Naive thymus-derived CD8-positive, alpha-beta T cell (primary cell): ENCODE data around the gene OR11A1. TPM values are rescaled to one million over a fixed set of nuclear protein-coding genes. Genes with fewer than 3 reads are reported as not detected.
A peak's percentile ranks its signal among the peaks of the same experiment; 100 is the strongest.

ENCODE experiments used
- ATAC-seq, 2 donors: fragments of 150-1000 bp; cut with Tn5 transposase in 1 of 2; sonication (Bioruptor Pico), chemical (Tn5 transposase) in 1 of 2; 1 replicate in 1 of 2; 2 replicates in 1 of 2; pipeline ENCODE4 v1.10.0; 2021; ENCODE audit warnings: mild to moderate bottlenecking in 2 of 2, moderate library complexity in 2 of 2
- POLR2A ChIA-PET: fragments of 350-600 bp; sonication (Branson Sonifier 250); formaldehyde crosslinking; loops from one replicate; lab custom pipeline; 2021; ENCODE audit warnings: antibody characterized with exemption; lab: Charles Lee
- DNase-seq, 10 donors: peaks; one replicate each; pipeline versions ENCODE4 v3.0.0 to v3.0.0-alpha.2; 2020 to 2022
- H3K27ac Mint-ChIP-seq, 10 donors: one replicate each; pipeline ENCODE4 v1.8.0; 2020 to 2022; ENCODE audit warnings: mild to moderate bottlenecking in 10 of 10, mixed read lengths in 10 of 10, moderate library complexity in 4 of 10, inconsistent platforms in 1 of 10
- H3K27me3 Mint-ChIP-seq, 5 donors: one replicate each; pipeline ENCODE4 v1.8.0; 2021 to 2022; ENCODE audit warnings: mixed read lengths in 5 of 5
- H3K36me3 Mint-ChIP-seq, 3 donors: one replicate each; pipeline ENCODE4 v1.8.0; 2020 to 2022; ENCODE audit warnings: mixed read lengths in 3 of 3, mild to moderate bottlenecking in 2 of 3, inconsistent platforms in 1 of 3
- H3K4me1 Mint-ChIP-seq, 4 donors: one replicate each; pipeline ENCODE4 v1.8.0; 2021 to 2022; ENCODE audit warnings: mixed read lengths in 4 of 4
- H3K4me3 Mint-ChIP-seq, 10 donors: one replicate each; pipeline ENCODE4 v1.8.0; 2020 to 2022; ENCODE audit warnings: mild to moderate bottlenecking in 10 of 10, mixed read lengths in 10 of 10, moderate library complexity in 6 of 10, inconsistent platforms in 1 of 10
- H3K9me3 Mint-ChIP-seq, 9 donors: one replicate each; pipeline ENCODE4 v1.8.0; 2020 to 2022; ENCODE audit warnings: mixed read lengths in 9 of 9, mild to moderate bottlenecking in 3 of 9, inconsistent platforms in 1 of 9, moderate library complexity in 1 of 9
- polyA plus RNA-seq, 3 donors: library from polyadenylated mRNA; unstranded; fragments of 300-500 nt; fragmentation: Illumina TruSeq; gene quantifications; one replicate each; pipeline ENCODE4 v1.2.3, GENCODE V29; 2021
- total RNA-seq, 8 experiments: library from RNA in 2 of 8; stranded (reverse) in 2 of 8; gene quantifications; one replicate each; pipeline ENCODE4 v1.2.3 and lab custom pipeline; 2021 to 2026

The OR11A1 gene
- total and polyA plus RNA-seq, 5 experiments from 2014 or later, result not detected

- no peak for ATAC-seq
- H3K27ac Mint-ChIP-seq, result peak overlapping the region in 1 of 10 donors; percentile 30
- POLR2A ChIA-PET, result no interaction called here
Observed at GRCh38 chr6:29426654-29427053, 30.2 kb downstream of the OR11A1 start.

GRCh38 chr6:29425075-29425474 is 31.8 kb downstream of the OR11A1 start:
- POLR2A ChIA-PET, result no interaction called here
- ATAC-seq (no peak), DNase-seq (no peak)
- H3K9me3 Mint-ChIP-seq, result peaks cover 0 to 8% (median 0%) of the 10 kb centered on the region in 9 donors
- H3K36me3 Mint-ChIP-seq, result peaks cover 0 to 3% (median 0%) of the 10 kb centered on the region in 3 donors
- peaks cover 29 to 57% (median 34%) of the 10 kb centered on the region in 5 donors for H3K27me3 Mint-ChIP-seq
- no peak overlapping the region for H3K27ac Mint-ChIP-seq
- H3K4me1 Mint-ChIP-seq, result no peaks in the 10 kb centered on the region
- no peak overlapping the region for H3K4me3 Mint-ChIP-seq

More at GRCh38 chr6:29426654-29427053, 30.2 kb downstream of the OR11A1 start:
- H3K36me3 Mint-ChIP-seq, result peaks cover 0 to 3% (median 0%) of the 10 kb centered on the region in 3 donors
- H3K4me3 Mint-ChIP-seq, result no peak overlapping the region
- H3K4me1 Mint-ChIP-seq, result no peaks in the 10 kb centered on the region
- H3K9me3 Mint-ChIP-seq, result peaks cover 0 to 2% (median 0%) of the 10 kb centered on the region in 9 donors
- no peak for DNase-seq
- peaks cover 25 to 47% (median 29%) of the 10 kb centered on the region in 5 donors for H3K27me3 Mint-ChIP-seq

DNA sequence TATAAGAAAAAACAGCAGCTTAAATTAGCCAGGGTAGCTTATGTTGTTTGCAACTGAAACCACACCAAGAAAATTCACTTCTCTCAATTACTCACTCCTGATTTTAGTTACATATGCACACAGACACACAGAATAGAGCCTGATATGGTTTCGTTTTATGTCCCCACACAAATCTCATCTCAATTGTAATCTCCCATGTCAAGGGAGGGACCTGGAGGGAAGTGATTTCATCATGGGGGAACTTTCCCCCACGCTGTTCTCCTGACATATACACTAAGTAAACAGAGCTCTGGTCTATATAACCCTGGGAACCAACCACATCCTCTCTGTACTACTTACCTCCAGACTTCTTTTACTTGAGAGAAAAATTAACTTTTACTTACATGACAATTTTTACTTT is 32.3 kb downstream of the OR11A1 start:
- Mint-ChIP-seq H3K27me3 (peaks cover 30 to 60% (median 35%) of the 10 kb centered on the region in 5 donors), H3K4me3 (no peak overlapping the region), H3K36me3 (peaks cover 0 to 3% (median 0%) of the 10 kb centered on the region in 3 donors), H3K4me1 (no peaks in the 10 kb centered on the region), H3K9me3 (peaks cover 0 to 8% (median 0%) of the 10 kb centered on the region in 9 donors), H3K27ac (no peak overlapping the region)
- DNase-seq (no peak), ATAC-seq (peak in 1 of 2 donors; percentile 42)
- POLR2A ChIA-PET, result no interaction called here

- POLR2A ChIA-PET, result no interaction called here
- DNase-seq (no peak), ATAC-seq (no peak)
- peaks cover 0 to 8% (median 0%) of the 10 kb centered on the region in 9 donors for H3K9me3 Mint-ChIP-seq
- H3K27me3 Mint-ChIP-seq, result peaks cover 27 to 58% (median 31%) of the 10 kb centered on the region in 5 donors
- peaks cover 0 to 3% (median 0%) of the 10 kb centered on the region in 3 donors for H3K36me3 Mint-ChIP-seq
- no peak overlapping the region for H3K4me3 Mint-ChIP-seq
- no peaks in the 10 kb centered on the region for H3K4me1 Mint-ChIP-seq
- H3K27ac Mint-ChIP-seq, result no peak overlapping the region
Observed at GRCh38 chr6:29424168-29424567, 32.7 kb downstream of the OR11A1 start.

GRCh38 chr6:29419516-29419915 is 37.4 kb downstream of the OR11A1 start:
- no peak for DNase-seq
- Mint-ChIP-seq H3K27me3 (peaks cover 13 to 51% (median 27%) of the 10 kb centered on the region in 5 donors), H3K4me1 (no peaks in the 10 kb centered on the region), H3K36me3 (no peaks in the 10 kb centered on the region), H3K4me3 (no peak overlapping the region), H3K27ac (no peak overlapping the region), H3K9me3 (peaks cover 0 to 8% (median 0%) of the 10 kb centered on the region in 9 donors)
- POLR2A ChIA-PET, result no interaction called here
- ATAC-seq, result no peak

DNA sequence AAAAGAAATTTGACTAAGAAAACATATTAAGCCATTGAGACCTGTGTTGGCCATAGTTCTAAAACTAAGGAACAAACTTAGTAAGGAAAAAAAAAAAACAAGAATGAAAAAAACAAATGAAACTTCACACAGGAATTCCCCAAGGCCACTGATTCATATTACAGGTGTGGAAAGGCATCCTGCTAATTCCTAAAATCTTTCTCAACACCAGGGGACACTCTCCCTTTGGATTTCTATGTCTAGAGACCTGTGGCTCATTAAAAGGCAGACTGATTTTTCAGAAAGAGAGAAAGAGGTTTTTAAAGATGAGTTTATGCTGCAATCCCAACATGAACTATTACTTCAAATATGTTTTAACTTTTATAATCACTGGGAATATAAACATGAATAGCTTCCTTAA is 42.3 kb downstream of the OR11A1 start, which contains the start of gene OR12D1:
Gene OR12D1, plus strand, starts transcription at position 341 of the 400 bp plus-strand sequence.
- POLR2A ChIA-PET, result no interaction called here
- DNase-seq, result no peak
- Mint-ChIP-seq H3K27me3 (peaks cover 17 to 59% (median 42%) of the 10 kb centered on the region in 5 donors), H3K36me3 (peaks cover 0 to 24% (median 0%) of the 10 kb centered on the region in 3 donors), H3K4me1 (no peaks in the 10 kb centered on the region), H3K4me3 (no peak within 1 kb of the TSS), H3K27ac (no peak within 1 kb of the TSS), H3K9me3 (peaks cover 8 to 29% (median 18%) of the 10 kb centered on the region in 9 donors)
- no peak for ATAC-seq

GRCh38 chr6:29403801-29404200 is 53.1 kb downstream of the OR11A1 start:
- DNase-seq (no peak), ATAC-seq (no peak)
- no peak overlapping the region for H3K27ac Mint-ChIP-seq
- H3K9me3 Mint-ChIP-seq, result peaks cover 0 to 17% (median 11%) of the 10 kb centered on the region in 9 donors
- no peak overlapping the region for H3K4me3 Mint-ChIP-seq
- H3K36me3 Mint-ChIP-seq, result peaks cover 0 to 5% (median 0%) of the 10 kb centered on the region in 3 donors
- peaks cover 28 to 58% (median 32%) of the 10 kb centered on the region in 5 donors for H3K27me3 Mint-ChIP-seq
- POLR2A ChIA-PET, result no interaction called here
- no peaks in the 10 kb centered on the region for H3K4me1 Mint-ChIP-seq

DNA sequence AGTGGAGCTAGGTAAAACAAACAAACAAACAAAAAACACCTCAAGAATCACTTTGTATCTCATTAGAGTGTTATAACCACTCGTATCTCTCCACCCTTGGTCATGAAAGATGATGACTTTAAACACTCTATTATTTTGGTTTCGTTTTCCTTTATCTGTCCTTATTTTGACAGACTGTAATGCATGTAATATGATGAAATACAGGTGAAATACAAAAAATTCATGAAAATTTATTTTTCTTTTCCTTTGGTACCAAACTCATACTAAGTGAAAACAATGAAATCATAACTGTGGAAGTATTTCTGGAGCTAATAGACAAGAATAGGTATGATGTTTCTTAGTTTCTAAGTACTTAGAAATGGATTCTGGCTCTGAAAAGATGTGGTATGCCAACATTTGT is 57.3 kb downstream of the OR11A1 start:
- Mint-ChIP-seq H3K36me3 (no peaks in the 10 kb centered on the region), H3K27me3 (peaks cover 32 to 68% (median 35%) of the 10 kb centered on the region in 5 donors), H3K27ac (no peak overlapping the region), H3K9me3 (peaks cover 0 to 2% (median 0%) of the 10 kb centered on the region in 9 donors), H3K4me1 (no peaks in the 10 kb centered on the region), H3K4me3 (no peak overlapping the region)
- POLR2A ChIA-PET, result no interaction called here
- DNase-seq (no peak), ATAC-seq (no peak)

DNA sequence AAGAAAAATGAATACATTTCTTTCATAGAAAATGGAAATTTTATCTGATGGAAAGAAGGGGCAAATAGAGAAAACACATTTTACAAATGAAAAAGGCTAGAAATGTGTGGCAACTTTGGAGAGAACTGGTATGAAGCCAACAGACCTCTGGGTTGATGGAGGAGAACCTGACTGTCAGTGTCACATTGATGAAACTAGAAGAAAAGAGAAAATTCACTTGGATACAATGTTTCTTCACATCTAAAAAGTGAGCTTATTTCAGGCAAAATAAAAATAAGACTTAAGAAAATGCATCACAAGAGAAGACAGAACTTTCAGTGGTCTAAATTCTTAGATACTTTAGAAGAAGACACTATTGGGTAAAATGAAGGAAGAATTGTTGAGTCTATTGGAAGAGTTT is 61.5 kb downstream of the OR11A1 start, which contains the start of gene OR12D2:
Gene OR12D2, plus strand, starts transcription at position 301 of the 400 bp plus-strand sequence. CDS start 1,069 bp downstream, outside the sequence.
- no peaks in the 10 kb centered on the region for H3K4me1 Mint-ChIP-seq
- H3K9me3 Mint-ChIP-seq, result peaks cover 0 to under 1% (median 0%) of the 10 kb centered on the region in 9 donors
- no peak within 1 kb of the TSS for H3K4me3 Mint-ChIP-seq
- no peak within 1 kb of the TSS for H3K27ac Mint-ChIP-seq
- H3K36me3 Mint-ChIP-seq, result no peaks in the 10 kb centered on the region
- POLR2A ChIA-PET, result no interaction called here
- ATAC-seq, result no peak
- no peak for DNase-seq
- peaks cover 22 to 70% (median 39%) of the 10 kb centered on the region in 5 donors for H3K27me3 Mint-ChIP-seq

DNA sequence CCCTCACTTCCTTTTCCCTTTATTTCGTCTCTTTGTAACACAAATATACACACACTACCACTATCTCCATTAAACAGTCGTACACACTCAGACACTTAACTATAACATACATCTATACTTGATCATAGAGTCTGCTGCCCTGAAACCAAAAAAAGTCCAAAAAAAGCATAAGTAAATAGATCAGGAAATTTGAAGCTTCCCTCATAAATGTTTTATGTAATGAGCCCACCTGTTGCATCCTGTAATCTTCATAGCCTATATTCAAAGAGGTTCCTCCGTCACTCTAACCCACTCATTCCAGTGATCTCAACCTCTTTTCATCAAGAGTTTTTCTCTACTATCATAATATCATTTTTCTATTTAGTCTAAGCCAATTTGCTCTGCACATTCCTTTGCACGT is 68.3 kb downstream of the OR11A1 start:
- no peak for DNase-seq
- peaks cover 0 to 3% (median 0%) of the 10 kb centered on the region in 9 donors for H3K9me3 Mint-ChIP-seq
- H3K4me1 Mint-ChIP-seq, result no peaks in the 10 kb centered on the region
- peaks cover 23 to 61% (median 35%) of the 10 kb centered on the region in 5 donors for H3K27me3 Mint-ChIP-seq
- H3K36me3 Mint-ChIP-seq, result no peaks in the 10 kb centered on the region
- ATAC-seq, result no peak
- H3K27ac Mint-ChIP-seq, result no peak overlapping the region
- H3K4me3 Mint-ChIP-seq, result no peak overlapping the region
- POLR2A ChIA-PET, result no interaction called here

GRCh38 chr6:29376003-29376402 is 80.9 kb downstream of the OR11A1 start:
- Mint-ChIP-seq H3K4me3 (no peak overlapping the region), H3K4me1 (no peaks in the 10 kb centered on the region), H3K27me3 (peaks cover 16 to 51% (median 37%) of the 10 kb centered on the region in 5 donors), H3K36me3 (peaks cover 0 to 12% (median 0%) of the 10 kb centered on the region in 3 donors), H3K27ac (no peak overlapping the region), H3K9me3 (peaks cover 0 to 10% (median 0%) of the 10 kb centered on the region in 9 donors)
- no peak for ATAC-seq
- POLR2A ChIA-PET, result interaction anchor here (0.6 kb wide), 1 partner anchor 1245 kb away, joined by 3 read pairs; no protein-coding TSS in a partner anchor
- no peak for DNase-seq
